Measurements from ENCODE around the gene TRMT6.

TRMT6 gene

GRCh38 chr20:5899444-5899843 lies 50.9 kb downstream of the TRMT6 start:
- Mint-ChIP-seq H3K9me3 (peaks cover 2% of the 10 kb centered on the region), H3K27me3 (peaks cover 27% of the 10 kb centered on the region), H3K4me1 (no peaks in the 10 kb centered on the region), H3K36me3 (peaks cover 3% of the 10 kb centered on the region), H3K4me3 (no peak overlapping the region), H3K27ac (no peak overlapping the region)
- DNase-seq (ENCODE audit: low spot score in 2 of 2) (no peak), ATAC-seq (ENCODE audit: low read depth) (no peak)

- H3K4me1 Mint-ChIP-seq = no peaks in the 10 kb centered on the region
- H3K27ac Mint-ChIP-seq = no peak overlapping the region
- H3K27me3 Mint-ChIP-seq = peaks cover 24% of the 10 kb centered on the region
- peaks cover 3% of the 10 kb centered on the region for H3K36me3 Mint-ChIP-seq
- ATAC-seq (ENCODE audit: low read depth) (no peak), DNase-seq (ENCODE audit: low spot score in 2 of 2) (no peak)
- peaks cover 2% of the 10 kb centered on the region for H3K9me3 Mint-ChIP-seq
- H3K4me3 Mint-ChIP-seq = no peak overlapping the region
These were observed 54.7 kb downstream of the TRMT6 start for GRCh38 chr20:5895626-5896025.

- Mint-ChIP-seq H3K36me3 (peaks cover 2% of the 10 kb centered on the region), H3K9me3 (no peaks in the 10 kb centered on the region), H3K4me3 (no peak overlapping the region), H3K27ac (no peak overlapping the region), H3K27me3 (peaks cover 25% of the 10 kb centered on the region), H3K4me1 (no peaks in the 10 kb centered on the region)
- ATAC-seq (ENCODE audit: low read depth) = no peak
- DNase-seq (ENCODE audit: low spot score in 2 of 2) = no peak
These were observed 56.7 kb downstream of the TRMT6 start for GRCh38 chr20:5893621-5894020.

GRCh38 chr20:5893052-5893451 lies 57.3 kb downstream of the TRMT6 start:
- Mint-ChIP-seq H3K36me3 (peaks cover 2% of the 10 kb centered on the region), H3K4me1 (no peaks in the 10 kb centered on the region), H3K27me3 (peaks cover 25% of the 10 kb centered on the region), H3K4me3 (no peak overlapping the region), H3K9me3 (no peaks in the 10 kb centered on the region), H3K27ac (no peak overlapping the region)
- DNase-seq (ENCODE audit: low spot score in 2 of 2) (no peak), ATAC-seq (ENCODE audit: low read depth) (no peak)

GRCh38 chr20:5890773-5891441 lies 59.4 kb downstream of the TRMT6 start:
- no peak overlapping the region for H3K4me3 Mint-ChIP-seq
- H3K4me1 Mint-ChIP-seq = no peaks in the 10 kb centered on the region
- ATAC-seq (ENCODE audit: low read depth) = no peak
- no peak overlapping the region for H3K27ac Mint-ChIP-seq
- H3K27me3 Mint-ChIP-seq = peaks cover 12% of the 10 kb centered on the region
- no peak for DNase-seq (ENCODE audit: low spot score in 2 of 2)
- no peaks in the 10 kb centered on the region for H3K36me3 Mint-ChIP-seq
- H3K9me3 Mint-ChIP-seq = no peaks in the 10 kb centered on the region

- Mint-ChIP-seq H3K9me3 (no peaks in the 10 kb centered on the region), H3K4me1 (no peaks in the 10 kb centered on the region), H3K36me3 (no peaks in the 10 kb centered on the region), H3K27ac (no peak overlapping the region), H3K4me3 (no peak overlapping the region), H3K27me3 (peaks cover 5% of the 10 kb centered on the region)
- DNase-seq (ENCODE audit: low spot score in 2 of 2) = no peak
- ATAC-seq (ENCODE audit: low read depth) = no peak
These were observed 62.3 kb downstream of the TRMT6 start for GRCh38 chr20:5888041-5888440.

GRCh38 chr20:5887386-5887785 lies 62.9 kb downstream of the TRMT6 start:
- ATAC-seq (ENCODE audit: low read depth) = no peak
- H3K27me3 Mint-ChIP-seq = peaks cover 7% of the 10 kb centered on the region
- no peaks in the 10 kb centered on the region for H3K4me1 Mint-ChIP-seq
- H3K36me3 Mint-ChIP-seq = no peaks in the 10 kb centered on the region
- H3K27ac Mint-ChIP-seq = no peak overlapping the region
- H3K9me3 Mint-ChIP-seq = no peaks in the 10 kb centered on the region
- no peak overlapping the region for H3K4me3 Mint-ChIP-seq
- DNase-seq (ENCODE audit: low spot score in 2 of 2) = no peak

All from memory B cell (primary cell).